HEK293T (cell line): Measurements from ENCODE around the gene SLAMF8.

Source experiments
- CTCF ChIA-PET: fragments of 350-600 bp; formaldehyde crosslinking; extraction: SDS; loops from one replicate; lab custom pipeline; 2021; ENCODE audit warnings: antibody characterized with exemption, inconsistent platforms; lab: Yijun Ruan, JAX
- POLR2A ChIA-PET: fragments of 350-600 bp; formaldehyde crosslinking; extraction: SDS; loops from one replicate; lab custom pipeline; 2020; ENCODE audit warnings: antibody characterized with exemption, inconsistent platforms; lab: Yijun Ruan, JAX
- DNase-seq: peaks from one replicate; pipeline ENCODE4 v3.0.0; 2012; ENCODE audit warnings: mixed read lengths; ENCODE audit errors: extremely low spot score
- ARNT ChIP-seq: fragments of 450-650 bp; IDR thresholded peaks from 2 replicates; pipeline ENCODE4 v1.6.1; 2017; ENCODE audit warnings: mild to moderate bottlenecking
- BHLHE40 ChIP-seq: fragments of 450-650 bp; IDR thresholded peaks from 2 replicates; pipeline ENCODE4 v1.6.1; 2016; ENCODE audit warnings: mild to moderate bottlenecking, moderate library complexity, borderline replicate concordance
- CTBP1 ChIP-seq: fragments of 450-650 bp; IDR thresholded peaks from 2 replicates; pipeline ENCODE4 v1.6.1; 2016; ENCODE audit warnings: borderline replicate concordance
- ELF4 ChIP-seq: fragments of 450-650 bp; IDR thresholded peaks from 2 replicates; pipeline ENCODE4 v1.6.1; 2017; ENCODE audit warnings: antibody characterized with exemption
- FOXA1 ChIP-seq: fragments of 450-650 bp; IDR thresholded peaks from 2 replicates; pipeline ENCODE4 v1.6.1; 2016; ENCODE audit warnings: mild to moderate bottlenecking
- FOXK2 ChIP-seq: fragments of 450-650 bp; IDR thresholded peaks from 2 replicates; pipeline ENCODE4 v1.6.1; 2016; ENCODE audit warnings: mild to moderate bottlenecking
- FOXM1 ChIP-seq: fragments of 450-650 bp; IDR thresholded peaks from 2 replicates; pipeline ENCODE4 v1.6.1; 2017; ENCODE audit warnings: mild to moderate bottlenecking, borderline replicate concordance
- HDGF ChIP-seq: fragments of 450-650 bp; IDR thresholded peaks from 2 replicates; pipeline ENCODE4 v1.6.1; 2017; ENCODE audit warnings: antibody characterized with exemption, borderline replicate concordance
- L3MBTL2 ChIP-seq: fragments of 450-650 bp; conservative IDR thresholded peaks from 2 replicates; pipeline ENCODE4 v1.6.1; 2016; ENCODE audit warnings: mild to moderate bottlenecking
- LEF1 ChIP-seq: fragments of 450-650 bp; IDR thresholded peaks from 2 replicates; pipeline ENCODE4 v1.6.1; 2017; ENCODE audit warnings: mild to moderate bottlenecking, borderline replicate concordance
- NFRKB ChIP-seq: fragments of 450-650 bp; IDR thresholded peaks from 2 replicates; pipeline ENCODE4 v1.6.1; 2016; ENCODE audit warnings: mild to moderate bottlenecking, moderate library complexity
- PKNOX1 ChIP-seq: fragments of 450-650 bp; IDR thresholded peaks from 2 replicates; pipeline ENCODE4 v1.6.1; 2016
- SP1 ChIP-seq: fragments of 450-650 bp; IDR thresholded peaks from 2 replicates; pipeline ENCODE4 v1.6.1; 2017
- SUZ12 ChIP-seq: fragments of 450-650 bp; IDR thresholded peaks from 2 replicates; pipeline ENCODE4 v1.6.1; 2016; ENCODE audit warnings: mild to moderate bottlenecking
- TARDBP ChIP-seq: fragments of 450-650 bp; IDR thresholded peaks from 2 replicates; pipeline ENCODE4 v1.6.1; 2016
- ZNF384 ChIP-seq: fragments of 450-650 bp; IDR thresholded peaks from 2 replicates; pipeline ENCODE4 v1.6.1; 2016

Gene SLAMF8

GRCh38 chr1:159847231-159847630, 20.6 kb downstream of the SLAMF8 start:
- DNase-seq, result no peak
- TF ChIP-seq CTBP1 (no peak), FOXA1 (no peak), HDGF (no peak), ARNT (no peak), BHLHE40 (no peak), SUZ12 (no peak), LEF1 (no peak), PKNOX1 (no peak), FOXK2 (no peak), ELF4 (no peak), SP1 (no peak), ZNF384 (no peak), TARDBP (no peak), L3MBTL2 (no peak), NFRKB (no peak), FOXM1 (no peak)
- POLR2A ChIA-PET, result no interaction called here
- CTCF ChIA-PET, result interaction anchor here (0.6 kb wide), 1 partner anchor 160 kb away, joined by 3 read pairs; no protein-coding TSS in a partner anchor

GRCh38 chr1:159848326-159848725, 21.7 kb downstream of the SLAMF8 start:
- TF ChIP-seq ARNT (no peak), CTBP1 (no peak), LEF1 (no peak), ZNF384 (no peak), NFRKB (no peak), FOXA1 (no peak), FOXM1 (no peak), HDGF (no peak), L3MBTL2 (no peak), BHLHE40 (no peak), TARDBP (no peak), ELF4 (no peak), SP1 (no peak), SUZ12 (no peak), FOXK2 (no peak), PKNOX1 (no peak)
- ChIA-PET CTCF (interaction anchor here (1.5 kb wide), 1 partner anchor 43 kb away, joined by 3 read pairs; no protein-coding TSS in a partner anchor), POLR2A (no interaction called here)
- no peak for DNase-seq

- no peak for DNase-seq
- TF ChIP-seq ARNT (no peak), FOXK2 (no peak)
These were observed 23.1 kb downstream of the SLAMF8 start for GRCh38 chr1:159849626-159850366.

GRCh38 chr1:159851407-159851806, 24.7 kb downstream of the SLAMF8 start:
- ChIA-PET POLR2A (no interaction called here), CTCF (interaction anchor here (0.6 kb wide), 1 partner anchor 12 kb away, joined by 3 read pairs; no protein-coding TSS in a partner anchor)
- no peak for DNase-seq
- no peak for TF ChIP-seq SP1
- TF ChIP-seq ZNF384, result no peak
- TF ChIP-seq FOXK2, result no peak
- no peak for TF ChIP-seq NFRKB
- no peak for TF ChIP-seq PKNOX1

More at GRCh38 chr1:159849626-159850366, 23.1 kb downstream of the SLAMF8 start:
- ChIA-PET CTCF (no interaction called here), POLR2A (no interaction called here)

GRCh38 chr1:159853417-159854115, 26.9 kb downstream of the SLAMF8 start:
- CTCF ChIA-PET, result interaction anchor here (0.6 to 0.8 kb wide), 2 partner anchors 10 to 520 kb away, joined by 3 read pairs; no protein-coding TSS in a partner anchor
- TF ChIP-seq L3MBTL2, result no peak
- no peak for TF ChIP-seq BHLHE40
- TF ChIP-seq NFRKB, result no peak
- no peak for TF ChIP-seq ELF4
- TF ChIP-seq PKNOX1, result no peak
- TF ChIP-seq CTBP1, result no peak
- no peak for DNase-seq
- POLR2A ChIA-PET, result no interaction called here
